HG03342 (cell line): ENCODE results near the gene SLIT3.

Source experiments
- ATAC-seq: cut with Tn5 transposase; IDR thresholded peaks from one replicate; pipeline ENCODE4 v1.9.1; 2021; ENCODE audit warnings: mild to moderate bottlenecking, moderate library complexity; ENCODE audit not compliant: unreplicated experiment

SLIT3 gene

GRCh38 chr5:169178754-169179153 lies 122.2 kb downstream of the SLIT3 start:
- ATAC-seq: no peak

GRCh38 chr5:169178274-169178673 lies 122.7 kb downstream of the SLIT3 start:
- ATAC-seq: no peak

GRCh38 chr5:169176709-169177694 lies 123.9 kb downstream of the SLIT3 start:
- ATAC-seq: no peak

GRCh38 chr5:169175733-169176132 lies 125.2 kb downstream of the SLIT3 start:
- ATAC-seq: no peak

- ATAC-seq: no peak
Measured at GRCh38 chr5:169174923-169175322, 126.0 kb downstream of the SLIT3 start.

- no peak for ATAC-seq
Measured at GRCh38 chr5:169173372-169173771, 127.6 kb downstream of the SLIT3 start.

- ATAC-seq: no peak
Measured at GRCh38 chr5:169171515-169171914, 129.4 kb downstream of the SLIT3 start.

GRCh38 chr5:169169783-169170182 lies 131.2 kb downstream of the SLIT3 start:
- ATAC-seq: no peak

- ATAC-seq: no peak
Measured at GRCh38 chr5:169168280-169168679, 132.7 kb downstream of the SLIT3 start.

GRCh38 chr5:169166078-169166477 lies 134.9 kb downstream of the SLIT3 start:
- ATAC-seq: no peak

GRCh38 chr5:169165052-169165451 lies 135.9 kb downstream of the SLIT3 start:
- ATAC-seq: no peak

- ATAC-seq: no peak
Measured at GRCh38 chr5:169164481-169164925, 136.4 kb downstream of the SLIT3 start.

- no peak for ATAC-seq
Measured at GRCh38 chr5:169162407-169162806, 138.5 kb downstream of the SLIT3 start.

GRCh38 chr5:169161022-169161680 lies 139.8 kb downstream of the SLIT3 start:
- ATAC-seq: no peak

- ATAC-seq: no peak
Measured at GRCh38 chr5:169160405-169160901, 140.5 kb downstream of the SLIT3 start.

- ATAC-seq: no peak
Measured at GRCh38 chr5:169158764-169159163, 142.2 kb downstream of the SLIT3 start.

GRCh38 chr5:169157064-169157463 lies 143.9 kb downstream of the SLIT3 start:
- no peak for ATAC-seq

- ATAC-seq: no peak
Measured at GRCh38 chr5:169154679-169155078, 146.3 kb downstream of the SLIT3 start.

- ATAC-seq: no peak
Measured at GRCh38 chr5:169153405-169153804, 147.5 kb downstream of the SLIT3 start.

GRCh38 chr5:169152946-169153345 lies 148.0 kb downstream of the SLIT3 start:
- ATAC-seq: no peak

- no peak for ATAC-seq
Measured at GRCh38 chr5:169152453-169152852, 148.5 kb downstream of the SLIT3 start.
